Dendritic cell treated with granulocyte-macrophage colony-stimulating factor and Interleukin-4, amounts not matched to agents 40 ng/mL and 50 ng/mL, for 4 days (primary cell): Measurements from ENCODE around the gene RBM28.

Experiments
- H3K27ac Mint-ChIP-seq: one replicate; pipeline ENCODE4 v1.8.0; 2022; ENCODE audit warnings: mild to moderate bottlenecking, mixed read lengths
- H3K27me3 Mint-ChIP-seq: one replicate; pipeline ENCODE4 v1.8.0; 2022; ENCODE audit warnings: mild to moderate bottlenecking, mixed read lengths
- H3K36me3 Mint-ChIP-seq: one replicate; pipeline ENCODE4 v1.8.0; 2022; ENCODE audit warnings: low read depth, mixed read lengths
- H3K4me1 Mint-ChIP-seq: one replicate; pipeline ENCODE4 v1.8.0; 2022; ENCODE audit warnings: low read depth, mixed read lengths
- H3K4me3 Mint-ChIP-seq: one replicate; pipeline ENCODE4 v1.8.0; 2022; ENCODE audit warnings: mild to moderate bottlenecking, moderate library complexity, mixed read lengths
- H3K9me3 Mint-ChIP-seq: one replicate; pipeline ENCODE4 v1.8.0; 2022; ENCODE audit warnings: mixed read lengths
- intact Hi-C: fragments of 100-400 bp; cut with micrococcal nuclease; formaldehyde crosslinking; loops from one replicate; pipeline ENCODE4 v1.15.0; 2022

RBM28 gene

GRCh38 chr7:128275681-128276080 is 68.0 kb downstream of the RBM28 start:
- Mint-ChIP-seq H3K9me3 (peaks cover 13% of the 10 kb centered on the region), H3K4me1 (peaks cover 37% of the 10 kb centered on the region), H3K36me3 (no peaks in the 10 kb centered on the region), H3K27ac (peak overlapping the region; percentile 35), H3K4me3 (no peak overlapping the region), H3K27me3 (peaks cover 18% of the 10 kb centered on the region)
- intact Hi-C loops, result no loop called here

GRCh38 chr7:128274884-128275603 is 68.7 kb downstream of the RBM28 start:
- Mint-ChIP-seq H3K4me1 (peaks cover 43% of the 10 kb centered on the region), H3K27me3 (peaks cover 21% of the 10 kb centered on the region), H3K9me3 (peaks cover 8% of the 10 kb centered on the region), H3K27ac (peak overlapping the region; percentile 35), H3K4me3 (no peak overlapping the region), H3K36me3 (no peaks in the 10 kb centered on the region)
- intact Hi-C loops, result no loop called here

DNA sequence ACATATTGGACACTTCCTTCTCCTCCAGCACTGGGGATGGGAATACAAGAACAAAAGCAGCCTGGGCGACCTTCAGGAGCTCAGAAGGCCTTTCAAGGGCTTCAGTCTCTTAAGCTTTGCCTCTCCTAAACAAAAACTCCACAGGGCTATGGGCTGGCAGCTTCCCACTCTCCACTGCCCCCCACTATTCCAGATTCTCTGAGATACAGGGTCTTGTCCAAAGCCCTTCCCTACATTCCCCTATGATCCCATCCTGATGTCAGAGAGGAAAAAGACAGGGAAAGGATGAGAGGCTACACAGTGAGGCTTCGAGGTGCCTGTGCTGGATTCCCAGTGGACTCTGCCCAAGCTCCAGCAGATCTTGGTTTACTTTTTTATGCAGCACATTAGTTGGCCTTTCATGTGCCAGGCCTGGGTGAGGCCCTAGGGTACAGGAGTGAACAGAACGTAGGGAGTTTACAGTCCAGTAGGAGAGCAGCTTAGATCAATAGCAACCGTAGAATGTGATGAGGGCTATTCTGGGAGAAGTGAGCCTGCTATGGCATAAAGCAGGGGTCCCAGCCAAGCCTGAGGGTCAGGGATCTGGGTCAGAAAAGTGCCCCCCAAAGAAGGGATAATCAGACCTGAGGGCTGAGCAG is 69.3 kb downstream of the RBM28 start:
- intact Hi-C loops, result no loop called here
- H3K36me3 Mint-ChIP-seq, result no peaks in the 10 kb centered on the region
- peaks cover under 1% of the 10 kb centered on the region for H3K9me3 Mint-ChIP-seq

DNA sequence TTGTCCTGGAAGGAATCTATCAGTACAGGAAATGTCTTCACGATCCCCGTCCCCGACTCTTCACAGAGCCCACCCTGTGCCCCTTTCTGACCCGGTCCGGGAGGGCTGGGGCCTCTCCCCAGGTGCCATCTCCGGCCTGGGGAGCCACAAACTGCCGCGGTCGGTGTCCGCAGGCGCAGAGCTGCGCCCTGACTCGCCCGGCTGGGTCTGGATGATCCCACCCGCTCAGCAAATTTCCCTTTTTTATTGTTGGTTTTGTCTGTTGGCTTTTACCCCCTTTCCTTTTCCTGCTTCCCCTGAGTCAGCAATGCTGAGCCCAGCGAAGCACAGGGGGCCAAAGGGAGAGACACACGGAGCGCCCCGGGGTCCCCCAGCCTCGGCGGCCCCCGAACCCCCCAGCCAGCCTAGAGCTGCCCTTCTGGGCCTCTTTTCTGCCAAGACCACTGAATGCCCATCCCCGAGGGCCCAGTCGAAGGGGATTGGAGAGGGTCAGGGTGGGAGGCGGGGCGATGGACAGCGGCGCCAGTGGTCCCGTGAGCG is 71.7 kb downstream of the RBM28 start:
- Mint-ChIP-seq H3K4me3 (peak overlapping the region; percentile 75), H3K9me3 (no peaks in the 10 kb centered on the region), H3K27ac (no peak overlapping the region), H3K4me1 (peaks cover 43% of the 10 kb centered on the region), H3K27me3 (peaks cover 27% of the 10 kb centered on the region), H3K36me3 (no peaks in the 10 kb centered on the region)
- intact Hi-C loops, result no loop called here

More for the DNA sequence above, 69.3 kb downstream of the RBM28 start:
- Mint-ChIP-seq H3K4me3 (no peak overlapping the region), H3K27ac (no peak overlapping the region), H3K4me1 (peaks cover 43% of the 10 kb centered on the region), H3K27me3 (peaks cover 21% of the 10 kb centered on the region)

DNA sequence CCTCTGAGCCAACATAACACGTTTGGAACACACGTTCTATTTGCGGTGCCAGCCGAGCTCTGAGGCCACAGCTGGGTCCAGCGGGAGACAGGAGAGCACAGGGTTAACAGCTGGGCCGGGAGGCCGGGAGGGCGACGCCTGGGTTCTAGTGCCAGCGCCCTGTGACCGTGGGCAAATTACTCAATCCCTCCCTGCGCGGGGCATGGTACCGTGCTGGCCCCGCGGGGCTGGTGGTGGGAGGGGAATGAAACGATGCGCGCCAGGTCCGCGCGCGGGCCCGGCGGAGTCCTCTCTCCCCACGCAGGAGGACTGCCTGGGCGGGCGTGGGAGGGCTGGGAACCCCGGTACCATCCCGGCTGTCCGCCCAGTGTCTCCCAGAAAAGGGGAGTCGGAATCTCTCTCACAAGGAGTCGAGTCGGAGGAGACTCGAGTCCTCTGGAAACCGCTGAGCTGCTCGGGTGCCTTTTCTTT is 72.2 kb downstream of the RBM28 start:
- Mint-ChIP-seq H3K4me3 (peak overlapping the region; percentile 75), H3K4me1 (peaks cover 43% of the 10 kb centered on the region), H3K36me3 (no peaks in the 10 kb centered on the region), H3K9me3 (no peaks in the 10 kb centered on the region), H3K27ac (no peak overlapping the region), H3K27me3 (peaks cover 28% of the 10 kb centered on the region)
- intact Hi-C loops, result no loop called here

GRCh38 chr7:128270826-128271272 is 72.9 kb downstream of the RBM28 start:
- intact Hi-C loops, result no loop called here
- Mint-ChIP-seq H3K27ac (no peak overlapping the region), H3K9me3 (no peaks in the 10 kb centered on the region), H3K27me3 (peaks cover 28% of the 10 kb centered on the region), H3K4me3 (no peak overlapping the region), H3K4me1 (peaks cover 38% of the 10 kb centered on the region), H3K36me3 (no peaks in the 10 kb centered on the region)

- intact Hi-C loops, result no loop called here
- Mint-ChIP-seq H3K4me1 (peaks cover 22% of the 10 kb centered on the region), H3K4me3 (no peak overlapping the region), H3K9me3 (no peaks in the 10 kb centered on the region), H3K27ac (no peak overlapping the region), H3K27me3 (peaks cover 26% of the 10 kb centered on the region), H3K36me3 (no peaks in the 10 kb centered on the region)
Observed at GRCh38 chr7:128268233-128268632, 75.5 kb downstream of the RBM28 start.

DNA sequence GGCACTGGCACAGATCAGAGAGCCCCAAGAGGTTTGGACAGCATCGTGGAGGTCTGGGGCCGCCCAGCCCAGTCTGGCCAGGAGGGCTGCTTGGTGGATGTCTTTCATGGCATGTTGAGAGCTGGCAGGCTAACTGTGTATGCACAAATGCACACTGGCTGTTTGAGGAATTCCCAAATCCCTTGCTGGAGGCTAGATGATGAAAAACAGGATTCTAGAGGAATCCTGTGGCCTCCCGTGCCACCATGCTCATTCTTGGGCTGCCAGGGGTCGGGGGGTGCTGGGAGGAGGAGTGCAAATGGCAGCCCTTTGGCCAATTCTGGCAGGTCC is 76.1 kb downstream of the RBM28 start:
- H3K4me3 Mint-ChIP-seq, result no peak overlapping the region
- H3K27ac Mint-ChIP-seq, result no peak overlapping the region
- H3K9me3 Mint-ChIP-seq, result no peaks in the 10 kb centered on the region
- peaks cover 22% of the 10 kb centered on the region for H3K4me1 Mint-ChIP-seq
- H3K36me3 Mint-ChIP-seq, result no peaks in the 10 kb centered on the region
- H3K27me3 Mint-ChIP-seq, result peaks cover 26% of the 10 kb centered on the region
- intact Hi-C loops, result no loop called here

DNA sequence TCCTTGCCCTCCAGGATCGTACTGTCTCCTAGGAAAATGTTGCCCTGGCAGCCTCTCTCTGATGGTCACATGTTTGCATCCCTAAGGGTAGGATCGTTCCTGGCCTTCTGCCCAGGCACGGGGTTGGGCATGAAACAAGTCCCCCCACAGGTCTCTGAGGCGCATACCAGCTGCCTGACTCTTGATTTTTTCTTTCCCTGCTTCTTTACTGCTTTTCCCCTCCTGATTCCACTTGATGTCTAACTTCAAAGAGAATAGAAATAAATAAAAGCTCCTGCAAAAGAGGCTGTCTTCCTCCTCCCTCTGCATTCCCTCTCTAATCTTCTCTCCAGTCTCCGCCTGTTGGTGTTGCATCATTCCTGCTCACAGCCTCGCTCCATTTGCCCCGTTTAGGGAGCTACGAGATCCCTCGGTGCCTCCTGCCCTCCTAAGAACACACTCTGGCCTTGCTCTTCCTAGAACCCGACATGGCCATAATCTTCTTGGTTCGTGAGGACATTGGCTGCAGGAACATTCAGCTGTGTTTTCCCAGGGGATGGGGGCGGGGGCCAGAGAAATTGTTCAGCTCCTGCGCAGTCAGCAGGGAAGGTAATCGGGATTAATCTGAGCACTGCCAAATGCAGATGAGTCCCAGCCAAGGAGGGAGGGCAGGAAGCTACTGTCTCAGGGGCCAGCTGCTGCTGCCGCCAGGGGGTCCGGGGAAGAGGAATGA is 76.7 kb downstream of the RBM28 start:
- Mint-ChIP-seq H3K27me3 (peaks cover 21% of the 10 kb centered on the region), H3K4me3 (no peak overlapping the region), H3K36me3 (no peaks in the 10 kb centered on the region), H3K27ac (no peak overlapping the region), H3K9me3 (no peaks in the 10 kb centered on the region), H3K4me1 (peaks cover 18% of the 10 kb centered on the region)
- intact Hi-C loops, result no loop called here

GRCh38 chr7:128266529-128266882 is 77.2 kb downstream of the RBM28 start:
- Mint-ChIP-seq H3K4me1 (peaks cover 14% of the 10 kb centered on the region), H3K4me3 (no peak overlapping the region), H3K9me3 (no peaks in the 10 kb centered on the region), H3K27ac (no peak overlapping the region), H3K36me3 (no peaks in the 10 kb centered on the region), H3K27me3 (peaks cover 18% of the 10 kb centered on the region)
- intact Hi-C loops, result no loop called here

GRCh38 chr7:128265906-128266300 is 77.8 kb downstream of the RBM28 start:
- Mint-ChIP-seq H3K4me3 (no peak overlapping the region), H3K27me3 (peaks cover 12% of the 10 kb centered on the region), H3K36me3 (no peaks in the 10 kb centered on the region), H3K27ac (no peak overlapping the region), H3K9me3 (no peaks in the 10 kb centered on the region), H3K4me1 (peaks cover 8% of the 10 kb centered on the region)
- intact Hi-C loops, result no loop called here

- Mint-ChIP-seq H3K27ac (no peak overlapping the region), H3K9me3 (no peaks in the 10 kb centered on the region), H3K27me3 (peaks cover 8% of the 10 kb centered on the region), H3K36me3 (no peaks in the 10 kb centered on the region), H3K4me1 (peaks cover 2% of the 10 kb centered on the region), H3K4me3 (no peak overlapping the region)
- intact Hi-C loops, result no loop called here
Observed at GRCh38 chr7:128265156-128265905, 78.4 kb downstream of the RBM28 start.

GRCh38 chr7:128264477-128264876 is 79.2 kb downstream of the RBM28 start:
- H3K36me3 Mint-ChIP-seq, result no peaks in the 10 kb centered on the region

More at GRCh38 chr7:128264477-128264876, 79.2 kb downstream of the RBM28 start:
- no peak overlapping the region for H3K4me3 Mint-ChIP-seq
- H3K9me3 Mint-ChIP-seq, result no peaks in the 10 kb centered on the region
- H3K27me3 Mint-ChIP-seq, result peaks cover 7% of the 10 kb centered on the region
- H3K27ac Mint-ChIP-seq, result no peak overlapping the region
- intact Hi-C loops, result no loop called here
- H3K4me1 Mint-ChIP-seq, result no peaks in the 10 kb centered on the region
